Measurements from ENCODE around the gene GREB1L. TPM values are rescaled to one million over a fixed set of nuclear protein-coding genes. Genes with fewer than 3 reads are reported as not detected.

GREB1L gene
- total RNA-seq, 1 experiment from 2014 or later: 0.26 TPM

GRCh38 chr18:21489919-21490495 lies 248.0 kb downstream of the GREB1L start:
- Mint-ChIP-seq H3K4me1 (peaks cover 8% of the 10 kb centered on the region), H3K4me3 (no peak overlapping the region), H3K27me3 (ENCODE audit: low read depth) (no peaks in the 10 kb centered on the region; the same call in 1 of the 2 replicates), H3K9me3 (no peaks in the 10 kb centered on the region), H3K27ac (no peak overlapping the region), H3K36me3 (no peaks in the 10 kb centered on the region)
- DNase-seq (ENCODE audit: low spot score) (no peak), ATAC-seq (no peak)
- ChIA-PET POLR2A (no interaction called here), CTCF (interaction anchor here (1.8 to 2.1 kb wide), 2 partner anchors 19 kb away, joined by 9 to 11 read pairs; no protein-coding TSS in a partner anchor)
- TF ChIP-seq ZNF281 (CRISPR knock-in tag; IDR thresholded peaks at IDR 0.05) (no peak), PRDM15 (CRISPR knock-in tag; IDR thresholded peaks at IDR 0.05) (no peak), ZNF232 (CRISPR knock-in tag; IDR thresholded peaks at IDR 0.05) (no peak), E2F5 (CRISPR knock-in tag; IDR thresholded peaks at IDR 0.05) (no peak), AR (CRISPR knock-in tag; IDR thresholded peaks at IDR 0.05) (no peak)

- TF ChIP-seq ZBTB43 (CRISPR knock-in tag; IDR thresholded peaks at IDR 0.05) (no peak), RELA (CRISPR knock-in tag; IDR thresholded peaks at IDR 0.05; ENCODE audit: borderline replicate concordance) (no peak), FOXP1 (CRISPR knock-in tag; IDR thresholded peaks at IDR 0.05; ENCODE audit: borderline replicate concordance) (no peak), GTF2I (CRISPR knock-in tag; conservative IDR thresholded peaks at IDR 0.05) (no peak), ERG (CRISPR knock-in tag; IDR thresholded peaks at IDR 0.05) (no peak), GRHL2 (CRISPR knock-in tag; IDR thresholded peaks at IDR 0.05; ENCODE audit: insufficient replicate concordance, severe bottlenecking) (no peak), USF2 (CRISPR knock-in tag; IDR thresholded peaks at IDR 0.05) (no peak), CTCF (IDR thresholded peaks at IDR 0.05) (no peak)
- POLR2A ChIA-PET: no interaction called here
- no peak overlapping the region for H3K4me3 Mint-ChIP-seq
- H3K27ac Mint-ChIP-seq: no peak overlapping the region
- peaks cover under 1% of the 10 kb centered on the region for H3K4me1 Mint-ChIP-seq
- CTCF ChIA-PET: no interaction called here
- DNase-seq (ENCODE audit: low spot score) (no peak), ATAC-seq (no peak)
- H3K27me3 Mint-ChIP-seq (ENCODE audit: low read depth): no peaks in the 10 kb centered on the region
- H3K9me3 Mint-ChIP-seq: no peaks in the 10 kb centered on the region
- no peaks in the 10 kb centered on the region for H3K36me3 Mint-ChIP-seq
These were observed 248.7 kb downstream of the GREB1L start for GRCh38 chr18:21490748-21491147.

All from WTC11 (cell line).